Measurements from ENCODE around the gene CFP.

CFP gene

DNA sequence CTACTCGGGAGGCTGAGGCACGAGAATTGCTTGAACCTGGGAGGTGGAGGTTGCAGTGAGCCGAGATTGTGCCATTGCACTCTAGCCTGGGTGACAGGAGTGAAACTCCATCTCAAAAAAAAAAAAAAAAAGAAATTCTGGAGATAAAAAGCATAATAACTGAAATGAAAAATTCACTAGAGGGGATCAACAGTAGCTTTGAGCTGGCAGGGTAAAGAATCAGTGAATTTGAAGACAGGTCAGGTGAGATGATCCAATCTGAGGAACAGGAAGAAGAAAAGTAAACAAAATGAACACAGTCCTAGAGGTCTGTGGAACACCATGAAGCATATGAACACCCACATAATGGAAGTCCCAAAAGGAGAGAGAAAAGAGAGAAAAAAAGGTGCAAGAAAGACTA, 32.5 kb downstream of the CFP start:
- no peak for DNase-seq

GRCh38 chrX:47596256-47596655, 33.5 kb downstream of the CFP start:
- no peak for DNase-seq

DNA sequence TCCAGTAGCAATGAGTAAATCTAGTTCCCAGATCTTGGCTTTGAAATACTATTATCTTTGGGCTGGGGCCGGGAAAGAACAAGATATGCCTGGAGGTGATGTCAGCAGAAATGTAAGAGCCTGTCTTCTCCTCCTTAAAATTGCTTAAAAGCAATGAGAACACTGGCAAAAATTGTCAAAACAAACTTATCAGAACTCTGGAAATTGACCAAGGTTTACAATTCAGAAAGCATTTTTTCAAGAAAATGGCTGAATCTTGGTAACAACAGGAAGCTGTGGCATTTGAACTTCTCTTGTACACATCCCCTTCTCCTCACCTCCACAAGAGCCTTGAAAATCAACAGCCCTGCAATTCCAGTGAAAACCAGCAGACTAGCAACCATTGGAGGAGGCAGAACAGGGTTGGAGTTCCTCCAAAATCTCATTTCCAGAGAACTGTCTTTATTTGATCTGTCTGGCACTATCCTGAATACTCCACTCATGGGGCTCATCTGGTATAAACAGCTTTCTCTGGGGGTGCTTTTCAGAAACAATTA, 33.9 kb downstream of the CFP start:
- DNase-seq: no peak

- DNase-seq: no peak
These were observed 36.2 kb downstream of the CFP start for GRCh38 chrX:47593522-47593921.

GRCh38 chrX:47590984-47591383, 38.7 kb downstream of the CFP start:
- no peak for DNase-seq

DNA sequence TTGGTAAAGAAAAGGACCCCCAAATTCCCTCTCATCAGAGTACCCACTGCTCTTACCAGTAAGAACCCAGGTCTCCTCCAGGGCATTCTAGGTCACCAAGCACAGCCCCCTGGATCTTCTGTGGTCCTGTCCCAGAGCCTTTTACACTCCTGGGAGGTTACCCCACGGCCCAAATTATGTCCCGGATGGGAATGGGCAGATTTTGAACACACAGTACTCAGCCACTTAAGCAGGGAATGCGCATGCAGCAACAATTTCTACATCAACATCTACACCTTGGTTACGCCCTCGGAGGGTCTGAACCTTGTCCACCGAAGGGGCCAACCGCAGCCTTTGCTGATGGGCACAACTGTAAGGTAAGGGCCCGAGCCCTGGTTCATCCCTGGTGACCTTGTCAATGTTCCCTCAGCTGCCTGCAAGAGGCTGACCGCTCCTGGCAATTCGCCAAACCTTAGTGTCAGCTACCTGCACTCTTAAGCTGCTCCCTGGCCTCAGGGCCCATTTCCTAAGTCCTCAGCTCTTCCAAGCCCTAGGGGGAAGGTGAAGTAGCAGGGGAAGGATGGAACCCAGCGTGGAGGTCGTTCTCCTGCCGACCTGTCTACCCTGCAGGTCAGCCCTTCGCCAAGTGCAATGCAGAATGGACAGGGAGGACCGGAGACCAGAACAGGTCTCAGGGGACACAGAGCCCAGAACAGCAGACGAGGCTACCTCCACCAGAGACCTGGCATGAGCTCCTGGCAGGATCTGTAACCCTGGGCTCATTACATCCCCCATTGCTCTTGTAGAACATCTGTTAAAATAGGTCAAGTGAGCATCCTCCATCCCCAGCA, 41.6 kb downstream of the CFP start:
- no peak for DNase-seq

GRCh38 chrX:47587091-47587891, 42.4 kb downstream of the CFP start:
- DNase-seq: no peak

DNA sequence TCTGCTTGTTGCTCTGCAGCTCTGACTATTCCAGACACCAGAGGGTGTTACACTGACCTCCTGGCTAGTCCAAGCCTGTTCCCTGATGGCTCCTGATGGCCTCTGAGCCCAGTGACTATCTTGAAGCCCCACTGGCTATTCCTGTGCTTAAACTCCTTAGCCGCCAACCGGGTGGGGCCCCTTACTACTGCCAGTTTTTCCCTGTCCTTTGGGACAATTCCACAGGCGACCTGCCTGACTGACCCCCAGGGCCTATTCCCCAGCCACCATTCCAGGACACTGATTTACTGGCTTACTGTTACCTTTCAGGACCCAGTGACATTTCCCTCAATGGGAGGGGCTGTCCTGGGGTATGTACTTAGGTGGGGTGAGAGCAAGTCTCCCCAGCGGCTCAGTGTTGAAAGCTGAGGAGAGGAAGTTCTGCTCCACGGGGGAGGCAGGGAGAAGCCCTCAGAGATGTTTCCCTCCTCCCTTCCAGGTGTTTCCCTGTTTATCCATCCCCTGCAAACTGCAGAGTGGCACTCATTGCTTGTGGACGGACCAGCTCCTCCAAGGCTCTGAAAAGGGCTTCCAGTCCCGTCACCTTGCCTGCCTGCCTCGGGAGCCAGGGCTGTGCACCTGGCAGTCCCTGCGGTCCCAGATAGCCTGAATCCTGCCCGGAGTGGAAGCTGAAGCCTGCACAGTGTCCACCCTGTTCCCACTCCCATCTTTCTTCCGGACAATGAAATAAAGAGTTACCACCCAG, 43.5 kb downstream of the CFP start:
- no peak for DNase-seq

DNA sequence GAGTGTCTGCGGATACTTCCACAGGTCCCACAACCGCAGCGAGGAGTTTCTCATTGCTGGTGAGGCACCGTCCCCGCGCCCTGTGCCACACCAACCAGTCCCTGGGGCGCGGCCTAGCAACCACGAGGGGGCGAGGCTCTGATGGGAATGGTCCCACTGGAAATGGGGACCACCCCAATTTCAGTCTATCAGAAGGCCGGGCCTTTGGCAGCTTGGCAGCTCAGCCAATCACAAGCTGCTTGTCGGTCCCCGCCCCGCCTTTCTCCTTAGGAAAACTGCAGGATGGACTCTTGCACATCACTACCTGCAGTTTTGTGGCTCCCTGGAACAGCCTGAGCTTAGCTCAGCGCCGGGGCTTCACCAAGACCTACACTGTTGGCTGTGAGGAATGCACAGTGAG, 44.5 kb downstream of the CFP start:
- DNase-seq: no peak

DNA sequence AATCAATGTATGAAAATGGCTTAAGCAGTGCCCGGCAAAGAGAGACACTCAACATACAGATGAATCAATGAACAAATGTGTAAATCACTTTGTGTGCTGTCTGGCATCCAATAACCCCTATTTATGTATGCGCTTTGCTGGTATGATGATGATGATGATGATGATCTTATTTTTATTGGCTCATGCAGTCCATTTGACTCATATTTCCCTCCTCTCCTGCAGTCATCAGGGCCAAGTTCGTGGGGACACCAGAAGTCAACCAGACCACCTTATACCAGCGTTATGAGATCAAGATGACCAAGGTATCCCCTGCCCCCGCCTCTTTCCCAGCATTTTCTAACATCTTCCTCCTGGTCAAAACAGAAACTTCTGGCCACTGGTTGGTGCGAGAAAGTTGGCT, 45.0 kb downstream of the CFP start:
- no peak for DNase-seq

DNA sequence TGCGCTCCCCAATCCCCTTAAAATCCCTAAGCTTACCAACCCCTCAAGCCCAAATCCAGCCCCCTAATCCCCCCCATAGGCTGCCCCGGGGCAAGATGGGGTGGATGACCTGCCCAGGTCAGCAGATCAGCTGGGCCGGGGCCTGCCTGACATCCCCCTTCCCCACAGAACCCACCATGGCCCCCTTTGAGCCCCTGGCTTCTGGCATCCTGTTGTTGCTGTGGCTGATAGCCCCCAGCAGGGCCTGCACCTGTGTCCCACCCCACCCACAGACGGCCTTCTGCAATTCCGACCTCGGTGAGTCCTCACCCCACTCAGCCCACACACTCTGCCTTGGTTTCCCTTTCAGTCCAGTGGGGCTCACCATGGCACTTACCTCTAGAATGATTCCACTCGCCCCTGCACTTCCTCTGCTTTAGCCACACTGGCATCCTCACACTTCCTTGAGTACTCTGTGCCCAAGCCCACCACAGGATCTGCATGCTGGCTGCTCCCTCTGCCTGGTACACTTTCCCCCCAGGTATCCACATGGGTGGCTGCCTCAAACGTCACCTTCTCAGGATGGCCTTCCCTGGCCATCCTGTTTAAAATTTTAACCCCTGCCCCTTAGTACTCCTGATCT, 46.4 kb downstream of the CFP start:
- no peak for DNase-seq

DNA sequence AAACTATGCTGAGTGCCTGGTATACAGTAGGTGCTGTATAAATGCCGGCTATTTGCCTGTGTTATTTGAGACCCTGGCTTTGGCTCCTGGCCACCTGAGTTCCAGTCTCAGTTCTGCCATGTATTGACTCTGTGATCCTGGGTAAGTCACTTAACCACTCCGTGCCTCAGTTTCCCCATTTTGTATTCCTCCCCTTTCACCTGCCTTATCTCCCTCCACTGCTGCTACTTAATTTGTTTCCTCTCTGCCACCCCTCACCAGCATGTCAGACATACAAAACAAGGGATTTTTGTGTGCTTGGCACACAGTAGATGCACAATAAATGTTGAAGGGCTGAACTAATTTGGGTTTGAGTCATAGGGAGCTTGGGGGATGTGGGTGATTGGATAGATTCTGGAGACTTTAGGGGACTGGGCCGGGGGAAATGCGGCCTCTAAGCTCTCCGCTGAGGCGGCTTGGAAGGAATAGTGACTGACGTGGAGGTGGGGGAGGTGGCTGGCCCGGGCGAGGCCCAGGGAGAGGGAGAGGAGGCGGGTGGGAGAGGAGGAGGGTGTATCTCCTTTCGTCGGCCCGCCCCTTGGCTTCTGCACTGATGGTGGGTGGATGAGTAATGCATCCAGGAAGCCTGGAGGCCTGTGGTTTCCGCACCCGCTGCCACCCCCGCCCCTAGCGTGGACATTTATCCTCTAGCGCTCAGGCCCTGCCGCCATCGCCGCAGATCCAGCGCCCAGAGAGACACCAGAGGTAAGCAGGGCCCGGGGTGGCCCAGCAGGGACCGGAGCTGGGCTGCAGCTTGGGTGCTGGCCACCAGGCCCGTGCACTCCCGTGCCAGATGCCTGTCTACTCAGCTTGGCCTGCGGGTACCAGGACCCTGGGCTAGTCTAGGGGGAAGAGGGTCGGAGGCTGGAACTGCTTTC, 47.7 kb downstream of the CFP start, which contains the start of gene TIMP1:
TSS of gene TIMP1 (plus strand) at position 706 of the 917 bp plus-strand sequence. CDS start 980 bp downstream, outside the sequence.
- DNase-seq: peak; percentile 82

DNA sequence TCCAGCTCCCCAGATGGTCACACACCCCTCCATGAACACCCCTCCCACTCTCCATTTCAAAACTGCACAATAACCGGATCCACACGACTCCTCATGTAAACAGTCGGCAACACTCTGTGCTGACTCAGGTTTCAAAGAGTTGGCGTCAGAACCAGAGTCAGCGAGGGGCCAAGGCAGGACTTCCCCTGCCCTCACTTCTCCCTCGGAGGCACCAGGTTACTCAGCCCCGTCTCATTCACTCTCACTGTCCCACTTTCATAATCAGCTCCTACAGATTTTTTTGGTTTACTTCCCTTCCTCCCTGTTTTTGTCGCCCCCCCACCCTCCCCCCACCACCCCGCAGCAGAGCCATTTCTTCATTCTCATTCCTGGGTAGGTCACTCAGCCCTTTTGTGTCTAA, 50.2 kb downstream of the CFP start:
- DNase-seq: no peak

GRCh38 chrX:47578692-47579091, 51.0 kb downstream of the CFP start:
- DNase-seq: no peak

GRCh38 chrX:47577901-47578300, 51.8 kb downstream of the CFP start:
- DNase-seq: no peak

DNA sequence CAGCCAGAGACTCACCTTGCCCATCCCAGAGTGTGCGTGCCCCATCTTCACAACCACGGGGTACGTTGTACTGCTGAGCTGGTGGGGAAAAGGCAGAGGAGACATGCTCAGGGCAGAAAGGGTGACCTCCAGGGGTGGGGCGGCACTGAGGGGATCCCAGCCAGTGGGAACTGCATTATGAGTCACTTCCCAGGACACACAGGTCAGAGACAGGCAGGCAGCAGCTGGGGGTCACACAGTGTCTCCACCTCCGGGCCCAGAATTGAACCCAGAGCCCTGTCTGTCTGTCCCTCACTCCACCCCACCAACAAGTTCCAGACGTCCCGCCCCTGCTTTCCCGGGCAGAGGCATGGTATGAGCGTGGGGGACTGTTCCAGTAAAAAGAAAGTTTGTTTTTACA, 52.3 kb downstream of the CFP start:
- DNase-seq: no peak

GRCh38 chrX:47576021-47576898, 53.5 kb downstream of the CFP start:
- no peak for DNase-seq

DNA sequence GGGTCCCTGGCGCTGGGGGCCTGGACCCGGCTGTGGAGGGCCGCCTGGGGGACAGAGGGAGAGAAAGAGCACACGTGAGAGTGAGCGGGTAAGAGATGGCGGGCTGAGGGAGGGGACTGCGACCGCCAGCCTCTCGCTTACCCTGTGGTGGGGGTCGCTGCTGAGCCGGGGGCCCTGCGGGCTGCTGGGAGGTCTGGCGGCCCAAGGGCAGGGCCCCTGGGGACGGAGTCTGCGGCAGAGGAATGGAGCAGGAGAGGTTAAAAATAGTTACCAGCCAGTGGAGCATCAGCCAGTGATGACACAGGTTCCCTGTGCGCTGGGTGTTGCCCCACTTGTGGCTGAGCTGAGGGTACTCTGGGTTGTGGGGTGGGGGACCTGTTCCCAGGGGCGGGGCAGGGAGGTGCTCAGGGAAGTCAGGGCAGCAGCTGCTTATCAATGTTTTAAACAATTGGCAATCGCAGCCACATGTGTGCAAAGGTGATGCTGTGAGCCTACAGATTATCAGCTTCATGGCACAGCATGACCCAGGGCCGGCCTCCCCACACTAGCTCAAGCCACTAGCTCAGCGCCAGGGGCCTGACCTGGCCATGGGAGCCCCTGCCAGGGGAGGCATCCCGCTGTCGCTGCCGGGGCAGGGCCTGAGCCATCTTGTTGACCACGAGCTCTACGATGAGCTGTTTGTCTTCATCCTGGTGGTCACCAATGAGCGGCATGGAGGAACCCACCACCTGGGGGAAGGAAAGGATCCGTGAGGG, 55.0 kb downstream of the CFP start:
- no peak for DNase-seq

DNA sequence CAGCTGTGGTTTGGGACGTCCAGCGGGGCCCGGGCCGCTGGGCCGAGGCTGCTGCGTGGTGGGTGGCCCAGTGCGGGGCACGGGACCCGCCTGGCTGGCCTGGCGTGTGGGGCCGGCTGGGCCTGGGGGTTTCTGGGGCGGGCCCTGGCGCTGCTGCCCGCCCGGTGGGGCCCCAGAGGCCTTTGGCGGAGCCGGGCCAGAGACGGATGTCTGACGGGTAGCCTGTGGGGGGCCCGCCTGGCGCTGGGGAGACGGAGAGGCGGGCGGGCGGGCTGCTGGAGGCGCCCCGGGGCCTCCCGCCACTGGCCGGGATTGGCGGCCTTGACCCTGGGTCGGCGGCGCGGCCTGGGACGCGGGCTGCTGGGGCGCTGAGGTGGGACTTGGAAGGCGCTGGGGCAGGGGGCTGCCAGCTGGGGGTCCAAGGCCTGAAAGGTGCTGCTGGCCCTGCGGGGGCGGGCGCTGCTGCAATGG, 55.6 kb downstream of the CFP start:
- DNase-seq: no peak
